H1 (cell line): ENCODE data around the gene GDF9. TPM values are rescaled to one million over a fixed set of nuclear protein-coding genes. Genes with fewer than 3 reads are reported as not detected.

Experiments
- CTCF ChIA-PET: fragments of 300-600 bp; sonication (Branson Sonifier 250); formaldehyde crosslinking; loops from one replicate; lab custom pipeline; 2021; ENCODE audit not compliant: partially characterized antibody; lab: Charles Lee
- POLR2A ChIA-PET: fragments of 300-600 bp; sonication (Branson Sonifier 250); formaldehyde crosslinking; loops from one replicate; lab custom pipeline; 2021; ENCODE audit warnings: inconsistent platforms; ENCODE audit not compliant: partially characterized antibody; lab: Charles Lee
- DNase-seq, 2 experiments: peaks; one replicate each; pipeline versions ENCODE4 v3.0.0 to v3.0.0-alpha.2; 2010 to 2022; ENCODE audit warnings: low spot score in 2 of 2, low read depth in 1 of 2, mixed read lengths in 1 of 2
- FAIRE-seq: peaks from 2 replicates; lab custom pipeline; 2011; peaks lifted over from hg19 to GRCh38; lab: Jason Lieb, UNC
- H2AFZ ChIP-seq: 2 replicates; pipeline ENCODE4 v1.8.1; 2012; ENCODE audit warnings: low read length, inconsistent platforms
- H2AK5ac ChIP-seq: 2 replicates; pipeline ENCODE4 v1.6.1; 2013; ENCODE audit warnings: low read depth, low read length
- H2BK120ac ChIP-seq: replicated peaks from 2 replicates; pipeline ENCODE3; 2013; ENCODE audit warnings: low read depth, low read length, inconsistent platforms
- H2BK12ac ChIP-seq: 2 replicates; pipeline ENCODE4 v1.6.1; 2013; ENCODE audit warnings: low read depth, low read length
- H2BK15ac ChIP-seq: 2 replicates; pipeline ENCODE4 v1.6.1; 2013; ENCODE audit warnings: low read length
- H2BK20ac ChIP-seq: 2 replicates; pipeline ENCODE4 v1.6.1; 2013; ENCODE audit warnings: low read length
- H2BK5ac ChIP-seq: 2 replicates; pipeline ENCODE4 v1.6.1; 2013; ENCODE audit warnings: low read depth, low read length
- H3K14ac ChIP-seq: 2 replicates; pipeline ENCODE4 v1.6.1; 2013; ENCODE audit warnings: inconsistent platforms; ENCODE audit not compliant: insufficient read length
- H3K18ac ChIP-seq: 2 replicates; pipeline ENCODE4 v1.6.1; 2013; ENCODE audit warnings: low read length; ENCODE audit errors: extremely low read depth
- H3K23ac ChIP-seq: 2 replicates; pipeline ENCODE4 v1.6.1; 2013; ENCODE audit warnings: inconsistent platforms; ENCODE audit not compliant: insufficient read length
- H3K23me2 ChIP-seq: 2 replicates; pipeline ENCODE4 v1.6.1; 2013; ENCODE audit warnings: low read depth, low read length
- H3K27ac ChIP-seq: 2 replicates; pipeline ENCODE4 v1.6.1; 2011; ENCODE audit warnings: low read depth, low read length, inconsistent platforms
- H3K27me3 ChIP-seq, 4 experiments: replicated peaks in 1 of 4; 1 replicate in 1 of 4; 2 replicates in 3 of 4; pipeline versions ENCODE4 v1.6.1 to v1.8.1; 2011 to 2013; ENCODE audit warnings: low read length in 3 of 4, mild to moderate bottlenecking in 3 of 4, inconsistent platforms in 2 of 4, mixed read lengths in 2 of 4, moderate library complexity in 1 of 4; ENCODE audit not compliant: control insufficient read depth in 3 of 4, insufficient read depth in 3 of 4; ENCODE audit errors: extremely low read depth in 1 of 4
- H3K36me3 ChIP-seq, 4 experiments: 2 replicates each; pipeline versions ENCODE4 v1.6.1 to v1.8.1; 2011 to 2013; ENCODE audit warnings: mild to moderate bottlenecking in 4 of 4, low read length in 3 of 4, moderate library complexity in 2 of 4, control low read depth in 1 of 4, inconsistent platforms in 1 of 4; ENCODE audit not compliant: insufficient read depth in 4 of 4, control insufficient read depth in 2 of 4
- H3K4ac ChIP-seq: replicated peaks from 2 replicates; pipeline ENCODE3; 2013; ENCODE audit warnings: low read length, low read depth, mixed read lengths, inconsistent platforms; ENCODE audit not compliant: insufficient read length
- H3K4me1 ChIP-seq, 4 experiments: replicated peaks in 1 of 4; 1 replicate in 1 of 4; 2 replicates in 3 of 4; pipeline versions ENCODE4 v1.6.1 to v1.8.1; 2011 to 2013; ENCODE audit warnings: low read length in 3 of 4, inconsistent platforms in 2 of 4, mixed read lengths in 1 of 4; ENCODE audit not compliant: insufficient read depth in 4 of 4, control insufficient read depth in 3 of 4
- H3K4me2 ChIP-seq, 2 experiments: 2 replicates each; pipeline versions ENCODE4 v1.6.1 to v1.8.1; 2011 to 2013; ENCODE audit warnings: low read depth in 2 of 2, low read length in 2 of 2, control low read depth in 1 of 2, inconsistent platforms in 1 of 2, mild to moderate bottlenecking in 1 of 2; ENCODE audit not compliant: insufficient read depth in 1 of 2
- H3K4me3 ChIP-seq, 4 experiments: fragments of 200-600, 300-600 bp in 1 of 4; sonication (generic), shearing (Covaris generic), sonication (Bioruptor Twin) in 1 of 4; 2 replicates each; pipeline versions ENCODE4 v1.5.1 to v1.8.1; 2011 to 2016; ENCODE audit warnings: low read length in 4 of 4, low read depth in 3 of 4, control low read depth in 2 of 4, inconsistent platforms in 2 of 4, mild to moderate bottlenecking in 2 of 4, mixed read lengths in 1 of 4, moderate library complexity in 1 of 4; ENCODE audit not compliant: insufficient read depth in 2 of 4; ENCODE audit errors: extremely low read depth in 1 of 4
- H3K56ac ChIP-seq: replicated peaks from 2 replicates; pipeline ENCODE3; 2013; ENCODE audit warnings: low read depth, mild to moderate bottlenecking, mixed read lengths, low read length, inconsistent platforms; ENCODE audit not compliant: insufficient read length
- H3K79me1 ChIP-seq: 2 replicates; pipeline ENCODE4 v1.6.1; 2013; ENCODE audit warnings: low read depth, low read length, control low read depth
- H3K79me2 ChIP-seq, 2 experiments: 2 replicates each; pipeline versions ENCODE4 v1.6.1 to v1.8.1; 2012 to 2013; ENCODE audit warnings: low read length in 2 of 2, mild to moderate bottlenecking in 2 of 2, inconsistent platforms in 1 of 2; ENCODE audit not compliant: insufficient read depth in 2 of 2, control insufficient read depth in 1 of 2
- H3K9ac ChIP-seq, 4 experiments: replicated peaks in 1 of 4; 1 replicate in 1 of 4; 2 replicates in 3 of 4; pipeline versions ENCODE4 v1.6.1 to v1.8.1; 2011 to 2013; ENCODE audit warnings: low read depth in 3 of 4, low read length in 3 of 4, control low read depth in 2 of 4, mild to moderate bottlenecking in 2 of 4, moderate library complexity in 2 of 4, inconsistent platforms in 1 of 4; ENCODE audit errors: extremely low read depth in 1 of 4
- H3K9me3 ChIP-seq, 2 experiments: 2 replicates each; pipeline versions ENCODE4 v1.6.1 to v1.8.1; 2012 to 2013; ENCODE audit warnings: mild to moderate bottlenecking in 2 of 2, moderate library complexity in 2 of 2, control low read depth in 1 of 2, inconsistent platforms in 1 of 2, low read depth in 1 of 2, low read length in 1 of 2, mixed read lengths in 1 of 2; ENCODE audit not compliant: insufficient read depth in 2 of 2
- H4K20me1 ChIP-seq, 2 experiments: replicated peaks in 1 of 2; 2 replicates each; pipeline versions ENCODE3 to v1.8.1; 2011 to 2013; ENCODE audit warnings: inconsistent platforms in 2 of 2, low read length in 2 of 2, mild to moderate bottlenecking in 1 of 2; ENCODE audit not compliant: insufficient read depth in 2 of 2, control insufficient read depth in 1 of 2
- H4K5ac ChIP-seq: 2 replicates; pipeline ENCODE4 v1.6.1; 2013; ENCODE audit warnings: low read length, low read depth, mixed read lengths, inconsistent platforms; ENCODE audit not compliant: insufficient read length
- H4K8ac ChIP-seq: 2 replicates; pipeline ENCODE4 v1.8.0; 2013; ENCODE audit warnings: mild to moderate bottlenecking, moderate library complexity, low read length, inconsistent platforms; ENCODE audit not compliant: insufficient read depth; ENCODE audit errors: extremely low read depth
- H4K91ac ChIP-seq: replicated peaks from 2 replicates; pipeline ENCODE3; 2013; ENCODE audit warnings: low read length, mixed read lengths, inconsistent platforms; ENCODE audit not compliant: insufficient read length
- ATF3 ChIP-seq: IDR thresholded peaks from 2 replicates; pipeline ENCODE4 v1.6.1; 2011; ENCODE audit warnings: low read depth, mild to moderate bottlenecking, low read length; ENCODE audit not compliant: insufficient read depth
- ZNF274 ChIP-seq: IDR thresholded peaks from 2 replicates; pipeline ENCODE4 v1.7.0; 2012; ENCODE audit warnings: low read length, borderline replicate concordance; ENCODE audit errors: extremely low read depth
- WGBS, 2 experiments: shearing (Covaris generic) in 1 of 2; methylation state at CpG; one replicate each; pipeline versions ENCODE4 v1.1.6 to v1.1.7; 2013 to 2015; ENCODE audit warnings: low lambda C conversion rate in 2 of 2, mixed read lengths in 2 of 2, inconsistent platforms in 1 of 2, low coverage in 1 of 2, missing lambda C conversion rate in 1 of 2; ENCODE audit not compliant: insufficient replicate concordance in 2 of 2, insufficient coverage in 1 of 2, insufficient read length in 1 of 2; ENCODE audit errors: extremely low coverage in 1 of 2, missing lambda C conversion rate in 1 of 2; 5-methylcytosine and 5-hydroxymethylcytosine counted together
- polyA plus RNA-seq, 7 experiments: library from polyadenylated mRNA; depleted of rRNA in 3 of 7; stranded (reverse) in 5 of 7; unstranded in 2 of 7; fragments of >200 nt in 5 of 7; fragments of 200-250 nt in 2 of 7; gene quantifications; 1 replicate in 5 of 7; 2 replicates in 1 of 7; 4 replicates in 1 of 7; pipeline versions ENCODE4 v1.2.1 to v1.2.3, GENCODE V29; 2011 to 2013; ENCODE audit warnings: missing spikeins in 2 of 7, mixed read lengths in 2 of 7
- total RNA-seq: library from RNA; stranded (reverse); fragmentation: NEBNext Ultra II Directional; extraction: Animal tissue kit (Norgen Biotek cat#: 25700); gene quantifications from 2 replicates; pipeline ENCODE4 v1.2.1, GENCODE V29; 2021

GDF9 gene
- total and polyA plus RNA-seq, 2 of the 8 experiments (the other 6 are each of a cell fraction or from before 2014, with no cell fraction given) = 0.14 TPM; not detected in 1

GRCh38 chr5:132853323-132853722, 12.9 kb downstream of the GDF9 start:
- ChIA-PET CTCF (interaction anchor here (1.8 to 32.2 kb wide), 3 partner anchors 8 to 24 kb away, joined by 4 to 465 read pairs (median 30); partner anchors contain the start of genes GDF9, SHROOM1 and UQCRQ), POLR2A (interaction anchor here (1.5 to 1.6 kb wide), 3 partner anchors 10 to 30 kb away, joined by 3 to 4 read pairs (median 3); partner anchors contain the start of genes GDF9 and UQCRQ)
- Histone ChIP-seq H4K5ac (no peak overlapping the region), H3K14ac (no peak overlapping the region), H2AFZ (no peak overlapping the region), H2BK12ac (no peak overlapping the region), H3K27ac (no peak overlapping the region), H3K4me1 (peaks cover 0 to 1% (median 0%) of the 10 kb centered on the region in 4 experiments; a peak in 1 of 7 replicates), H3K36me3 (no peaks in the 10 kb centered on the region), H3K4me3 (no peak overlapping the region), H4K91ac (no peak overlapping the region), H4K20me1 (no peaks in the 10 kb centered on the region), H2BK5ac (no peak overlapping the region), H3K18ac (no peak overlapping the region), H3K23ac (no peak overlapping the region), H3K9ac (no peak overlapping the region), H2BK15ac (no peak overlapping the region), H4K8ac (no peak overlapping the region), H2AK5ac (no peak overlapping the region), H2BK120ac (no peak overlapping the region), H3K23me2 (no peaks in the 10 kb centered on the region), H3K9me3 (no peaks in the 10 kb centered on the region), H3K27me3 (no peaks in the 10 kb centered on the region), H3K4me2 (no peak overlapping the region), H3K4ac (no peak overlapping the region), H3K79me2 (no peaks in the 10 kb centered on the region), H3K56ac (no peak overlapping the region), H3K79me1 (no peaks in the 10 kb centered on the region), H2BK20ac (no peak overlapping the region)
- DNase-seq (no peak), FAIRE-seq (no peak)
- TF ChIP-seq ZNF274 = no peak
- no peak for TF ChIP-seq ATF3
- 86% methylated on average over 3 of the region's 3 CpGs; no CpG with 5 or more reads in 1 of the 2 experiments for WGBS, 2 experiments
